ENCODE measurements around the gene PKN1. TPM values are rescaled to one million over a fixed set of nuclear protein-coding genes. Genes with fewer than 3 reads are reported as not detected.

The PKN1 gene
- polyA plus RNA-seq, 3 donors = 49.5 to 119 (median 49.6) TPM

GRCh38 chr19:14427461-14427860 is 5.6 kb upstream of the PKN1 start:
- Histone ChIP-seq H3K36me3 (replicated peaks in 1 of 2; ENCODE audit: control insufficient read depth in 1 of 2, insufficient read depth in 2 of 2, low read length in 2 of 2) (no peaks in the 10 kb centered on the region), H3K79me2 (ENCODE audit: insufficient read depth, low read length) (no peaks in the 10 kb centered on the region), H2AFZ (ENCODE audit: insufficient read depth, low read depth, low read length, poor library complexity, severe bottlenecking) (no peak overlapping the region), H3K4me1 (ENCODE audit: control insufficient read depth in 1 of 2, insufficient read depth in 2 of 2, low read length in 2 of 2) (peaks cover 25 to 28% of the 10 kb centered on the region in 2 donors), H3K9me3 (replicated peaks in 1 of 2; ENCODE audit: control insufficient read depth in 1 of 2, insufficient read depth in 1 of 2, low read length in 2 of 2) (no peaks in the 10 kb centered on the region), H4K20me1 (ENCODE audit: insufficient read depth, low read length) (no peaks in the 10 kb centered on the region), H3K9ac (ENCODE audit: insufficient read depth, low read length, poor library complexity, severe bottlenecking) (no peak overlapping the region), H3K27me3 (ENCODE audit: control insufficient read depth in 2 of 2, insufficient read depth in 2 of 2, low read length in 2 of 2) (peaks cover 0 to 2% of the 10 kb centered on the region in 2 donors), H3K4me3 (replicated peaks in 1 of 3; ENCODE audit: low read depth in 2 of 3, low read length in 3 of 3) (no peak overlapping the region), H3K4me2 (replicated peaks; ENCODE audit: extremely low read depth, low read length, poor library complexity, severe bottlenecking) (no peak overlapping the region), H3K27ac (ENCODE audit: low read depth in 1 of 2, low read length in 2 of 2) (no peak overlapping the region)
- H3K36me3 Mint-ChIP-seq = peaks cover 0 to 2% of the 10 kb centered on the region in 2 donors
- TF ChIP-seq, protein P1, sequence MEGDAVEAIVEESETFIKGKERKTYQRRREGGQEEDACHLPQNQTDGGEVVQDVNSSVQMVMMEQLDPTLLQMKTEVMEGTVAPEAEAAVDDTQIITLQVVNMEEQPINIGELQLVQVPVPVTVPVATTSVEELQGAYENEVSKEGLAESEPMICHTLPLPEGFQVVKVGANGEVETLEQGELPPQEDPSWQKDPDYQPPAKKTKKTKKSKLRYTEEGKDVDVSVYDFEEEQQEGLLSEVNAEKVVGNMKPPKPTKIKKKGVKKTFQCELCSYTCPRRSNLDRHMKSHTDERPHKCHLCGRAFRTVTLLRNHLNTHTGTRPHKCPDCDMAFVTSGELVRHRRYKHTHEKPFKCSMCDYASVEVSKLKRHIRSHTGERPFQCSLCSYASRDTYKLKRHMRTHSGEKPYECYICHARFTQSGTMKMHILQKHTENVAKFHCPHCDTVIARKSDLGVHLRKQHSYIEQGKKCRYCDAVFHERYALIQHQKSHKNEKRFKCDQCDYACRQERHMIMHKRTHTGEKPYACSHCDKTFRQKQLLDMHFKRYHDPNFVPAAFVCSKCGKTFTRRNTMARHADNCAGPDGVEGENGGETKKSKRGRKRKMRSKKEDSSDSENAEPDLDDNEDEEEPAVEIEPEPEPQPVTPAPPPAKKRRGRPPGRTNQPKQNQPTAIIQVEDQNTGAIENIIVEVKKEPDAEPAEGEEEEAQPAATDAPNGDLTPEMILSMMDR (IDR thresholded peaks at IDR 0.05) = no peak
- H3K4me3 Mint-ChIP-seq = no peak overlapping the region
- intact Hi-C loops (cut with micrococcal nuclease) = no loop called here
- H3K27me3 Mint-ChIP-seq (ENCODE audit: low read depth in 3 of 3) = peaks cover 5 to 19% (median 8%) of the 10 kb centered on the region in 3 donors
- no peak overlapping the region for H3K27ac Mint-ChIP-seq
- H3K9me3 Mint-ChIP-seq = peaks cover 0 to 1% (median 0%) of the 10 kb centered on the region in 7 donors
- 56% methylated on average over 1 of the region's 2 CpGs for WGBS (ENCODE audit: insufficient coverage)
- DNase-seq = no peak
- peaks cover 22% of the 10 kb centered on the region for H3K4me1 Mint-ChIP-seq

GRCh38 chr19:14428882-14429416 is 4.2 kb upstream of the PKN1 start:
- H3K27me3 Mint-ChIP-seq (ENCODE audit: low read depth in 3 of 3) = peaks cover 6 to 19% (median 8%) of the 10 kb centered on the region in 3 donors
- no peak overlapping the region for H3K27ac ChIP-seq (ENCODE audit: low read depth in 1 of 2, low read length in 2 of 2)
- no CpG with 5 or more reads among the region's 4 CpGs for WGBS (ENCODE audit: insufficient coverage)
- H2AFZ ChIP-seq (ENCODE audit: insufficient read depth, low read depth, low read length, poor library complexity, severe bottlenecking) = no peak overlapping the region
- H3K4me1 Mint-ChIP-seq = peaks cover 12% of the 10 kb centered on the region
- TF ChIP-seq, protein P1 (IDR thresholded peaks at IDR 0.05) = no peak
- H4K20me1 ChIP-seq (ENCODE audit: insufficient read depth, low read length) = no peaks in the 10 kb centered on the region
- H3K4me3 Mint-ChIP-seq = no peak overlapping the region
- H3K27me3 ChIP-seq (ENCODE audit: control insufficient read depth in 2 of 2, insufficient read depth in 2 of 2, low read length in 2 of 2) = peaks cover 0 to 2% of the 10 kb centered on the region in 2 donors
- no peak overlapping the region for H3K9ac ChIP-seq (ENCODE audit: insufficient read depth, low read length, poor library complexity, severe bottlenecking)
- H3K4me1 ChIP-seq (ENCODE audit: control insufficient read depth in 1 of 2, insufficient read depth in 2 of 2, low read length in 2 of 2) = peaks cover 21 to 24% of the 10 kb centered on the region in 2 donors
- H3K9me3 Mint-ChIP-seq = no peaks in the 10 kb centered on the region
- no peak overlapping the region for H3K27ac Mint-ChIP-seq
- DNase-seq = no peak
- intact Hi-C loops (cut with micrococcal nuclease) = no loop called here
- H3K36me3 Mint-ChIP-seq = peaks cover 0 to 2% of the 10 kb centered on the region in 2 donors
- no peaks in the 10 kb centered on the region for H3K9me3 ChIP-seq (replicated peaks in 1 of 2; ENCODE audit: control insufficient read depth in 1 of 2, insufficient read depth in 1 of 2, low read length in 2 of 2)
- H3K4me3 ChIP-seq (replicated peaks in 1 of 3; ENCODE audit: low read depth in 2 of 3, low read length in 3 of 3) = no peak overlapping the region
- H3K4me2 ChIP-seq (replicated peaks; ENCODE audit: extremely low read depth, low read length, poor library complexity, severe bottlenecking) = no peak overlapping the region
- H3K36me3 ChIP-seq (replicated peaks in 1 of 2; ENCODE audit: control insufficient read depth in 1 of 2, insufficient read depth in 2 of 2, low read length in 2 of 2) = no peaks in the 10 kb centered on the region
- H3K79me2 ChIP-seq (ENCODE audit: insufficient read depth, low read length) = peaks cover 7% of the 10 kb centered on the region

Data from CD14-positive monocyte (primary cell).